ENCODE results near the gene WWOX.

Gene WWOX

DNA sequence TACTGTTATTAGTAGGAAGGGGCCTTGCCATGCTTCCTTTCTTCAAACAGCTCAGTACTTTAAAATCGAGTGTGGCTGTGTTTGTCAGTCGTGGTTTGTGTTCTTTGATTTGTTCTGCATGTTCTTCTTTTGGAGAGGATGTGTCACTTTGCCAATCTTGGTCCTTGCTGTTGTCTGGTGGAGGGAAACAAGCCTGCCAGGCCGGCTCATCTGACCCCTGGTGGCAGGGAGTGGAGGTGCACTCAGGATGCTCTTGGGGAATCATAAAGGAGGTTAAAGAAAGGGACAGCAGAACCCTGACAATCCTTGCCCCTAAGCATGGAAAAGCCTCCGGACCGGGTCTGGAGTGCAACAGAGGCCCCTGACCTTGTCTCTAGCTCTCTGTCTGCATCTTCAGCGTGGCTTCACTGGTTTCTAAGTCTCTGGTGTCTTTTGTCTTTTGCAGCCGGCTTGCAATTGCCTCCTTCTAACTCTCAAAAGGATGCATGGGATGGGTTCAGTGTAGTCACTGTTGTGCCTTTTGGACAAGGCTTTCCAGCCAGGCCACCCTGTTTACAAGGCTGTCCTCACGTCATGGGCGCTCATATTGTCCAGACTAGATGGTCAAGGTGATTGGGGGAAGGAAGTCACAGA lies 135.8 kb downstream of the WWOX start:
- DNase-seq: no peak

- DNase-seq: no peak
These were observed 136.4 kb downstream of the WWOX start for GRCh38 chr16:78235876-78236275.

- no peak for DNase-seq
These were observed 138.4 kb downstream of the WWOX start for GRCh38 chr16:78237841-78238240.

DNA sequence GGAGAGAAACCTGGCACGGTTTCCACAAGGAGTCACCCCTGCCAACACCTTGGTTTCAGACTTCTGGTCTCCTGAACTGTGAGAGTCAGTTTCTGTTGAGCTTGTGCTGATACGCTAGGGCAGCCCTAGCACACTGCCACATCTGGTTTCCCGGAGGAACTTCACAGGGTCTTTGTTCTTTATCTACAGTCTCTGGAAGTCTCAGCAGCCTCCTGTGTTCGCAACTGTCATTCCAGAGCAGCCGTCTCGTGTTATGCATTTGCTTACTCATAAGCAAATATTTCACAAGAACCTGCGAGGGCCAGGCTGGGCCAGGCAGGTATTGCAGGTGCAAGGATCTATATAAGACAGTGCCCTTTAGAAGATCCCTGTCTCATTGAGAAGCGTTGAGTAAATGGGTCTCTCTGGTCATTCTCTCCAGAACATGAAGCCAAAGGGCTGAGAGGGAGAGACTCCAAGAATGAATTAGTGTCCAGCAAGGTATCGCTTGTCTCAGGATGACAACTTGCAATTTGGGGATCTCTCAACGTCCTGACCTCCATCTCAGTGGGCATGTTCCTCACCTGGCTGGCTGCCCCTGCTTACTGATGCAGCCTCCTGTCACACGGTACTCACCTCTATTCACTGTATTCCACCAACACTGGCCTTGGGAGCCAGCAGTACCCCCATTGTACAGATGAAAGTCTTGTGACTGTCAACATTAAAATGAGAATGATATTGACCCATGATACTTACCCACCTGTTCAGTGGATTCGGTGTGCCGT lies 141.2 kb downstream of the WWOX start:
- no peak for DNase-seq

GRCh38 chr16:78242239-78242630 lies 142.8 kb downstream of the WWOX start:
- no peak for DNase-seq

GRCh38 chr16:78244131-78244895 lies 144.9 kb downstream of the WWOX start:
- DNase-seq: no peak

GRCh38 chr16:78246559-78246958 lies 147.1 kb downstream of the WWOX start:
- no peak for DNase-seq

GRCh38 chr16:78249056-78249455 lies 149.6 kb downstream of the WWOX start:
- DNase-seq: no peak

GRCh38 chr16:78249832-78250231 lies 150.4 kb downstream of the WWOX start:
- no peak for DNase-seq

DNA sequence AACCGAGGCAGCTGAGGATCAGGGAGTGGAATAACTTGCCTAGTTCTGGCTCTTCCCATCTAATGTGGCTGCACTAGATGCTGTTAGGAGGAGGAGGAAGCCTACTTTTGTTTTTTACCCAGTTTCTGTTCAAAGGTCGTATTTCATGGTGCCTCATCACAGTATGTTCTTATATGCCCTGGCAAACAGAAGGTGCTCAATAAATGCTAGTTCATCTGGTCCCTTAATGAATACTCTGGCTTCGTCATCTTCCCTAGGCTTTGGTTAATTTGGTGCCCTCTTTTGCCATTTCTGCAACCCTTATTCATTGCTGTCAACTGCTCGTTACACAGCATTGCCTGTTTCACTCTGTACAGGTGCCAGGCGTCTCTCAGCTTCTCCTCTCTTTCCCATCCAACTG lies 151.7 kb downstream of the WWOX start:
- DNase-seq: no peak

DNA sequence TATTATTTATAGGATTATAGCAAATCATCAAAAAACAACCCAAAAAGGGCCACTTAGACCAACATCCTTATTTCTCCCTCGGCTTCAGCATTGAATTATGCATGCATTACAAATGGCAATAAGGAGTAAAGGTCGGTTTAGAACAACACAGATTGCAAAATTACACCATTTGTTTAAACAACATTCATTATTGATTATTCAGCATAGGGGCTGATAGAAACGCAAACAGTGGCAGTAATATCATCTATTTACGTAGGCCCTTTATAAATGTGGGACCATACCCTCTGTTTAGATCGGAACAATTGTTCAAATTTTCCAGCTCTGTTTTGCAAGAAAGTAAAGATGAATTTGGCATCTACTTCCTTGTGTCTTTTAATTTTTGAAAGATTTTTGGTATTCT lies 153.3 kb downstream of the WWOX start:
- no peak for DNase-seq

- no peak for DNase-seq
These were observed 155.4 kb downstream of the WWOX start for GRCh38 chr16:78254841-78255240.

DNA sequence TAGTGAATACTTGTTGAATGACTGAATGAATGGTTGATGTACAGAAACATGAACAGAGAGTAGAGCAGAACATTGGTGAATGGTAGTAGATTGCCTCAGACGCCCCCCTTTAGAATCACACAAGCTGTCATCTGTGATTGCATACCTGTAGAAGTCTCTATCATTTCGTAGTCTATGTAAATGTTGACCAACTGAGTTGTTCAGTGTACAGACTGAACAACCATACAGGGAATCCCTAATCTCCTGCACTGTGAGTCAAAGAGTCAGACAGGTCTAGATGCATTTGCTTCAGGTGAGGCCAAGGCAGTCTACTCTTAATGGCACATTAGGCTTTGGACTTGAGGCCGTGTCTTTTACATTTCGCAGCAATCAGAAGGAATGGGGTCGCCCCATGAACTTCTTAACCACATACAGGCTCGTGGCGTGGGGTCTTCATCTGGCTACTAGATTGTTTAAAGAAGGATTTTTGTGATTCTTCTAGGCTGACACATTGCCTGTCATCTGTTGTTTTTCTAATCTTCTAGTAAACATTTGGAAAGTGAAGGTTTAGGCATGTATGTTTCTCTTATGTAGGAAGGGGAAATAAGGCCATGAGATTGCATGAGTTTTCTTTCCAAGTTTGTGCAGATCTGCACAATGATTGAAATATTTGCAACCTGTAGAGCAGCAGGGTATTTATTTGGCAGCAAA lies 157.4 kb downstream of the WWOX start:
- DNase-seq: no peak

GRCh38 chr16:78257376-78257728 lies 157.9 kb downstream of the WWOX start:
- DNase-seq: no peak

- DNase-seq: no peak
These were observed 159.1 kb downstream of the WWOX start for GRCh38 chr16:78258375-78259065.

GRCh38 chr16:78259873-78260272 lies 160.4 kb downstream of the WWOX start:
- no peak for DNase-seq

DNA sequence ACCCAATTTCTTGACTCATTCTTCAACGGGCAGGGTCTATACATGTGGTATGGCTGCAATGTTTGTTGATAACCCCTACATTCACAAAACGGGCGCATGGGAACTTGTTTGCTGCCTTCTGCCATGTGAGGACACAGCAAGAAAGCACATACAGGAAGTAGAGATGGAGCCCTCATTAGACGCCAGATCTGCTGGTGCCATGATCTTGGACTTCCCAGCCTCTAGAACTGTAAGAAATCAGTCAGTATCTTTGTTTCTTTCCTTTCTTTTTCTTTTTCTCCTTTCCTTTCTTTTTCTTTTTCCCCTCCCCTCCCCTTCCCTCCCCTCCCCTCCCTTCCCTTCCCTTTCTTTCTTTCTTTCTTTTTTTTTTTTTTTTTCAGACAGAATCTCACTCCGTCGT lies 165.2 kb downstream of the WWOX start:
- no peak for DNase-seq

- no peak for DNase-seq
These were observed 169.8 kb downstream of the WWOX start for GRCh38 chr16:78269256-78269655.

DNA sequence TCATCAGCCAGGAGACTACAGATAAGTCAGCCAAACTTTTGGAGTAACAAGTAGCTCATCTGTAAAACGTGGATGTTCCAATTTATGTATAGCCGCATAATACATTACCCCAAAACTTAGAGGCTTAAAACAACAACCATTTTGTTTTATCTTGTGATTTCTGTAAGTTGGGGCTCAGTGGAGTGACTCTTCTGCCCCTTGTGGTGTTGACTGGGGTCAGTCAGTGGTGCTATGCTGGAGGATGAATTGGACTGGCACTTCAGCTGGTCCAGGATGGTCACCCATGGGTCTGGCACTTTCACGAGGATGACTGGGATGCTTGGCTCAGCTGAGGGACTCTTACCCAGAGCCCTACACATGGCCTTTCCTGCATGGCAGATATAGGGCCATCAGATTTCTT lies 172.5 kb downstream of the WWOX start:
- no peak for DNase-seq

DNA sequence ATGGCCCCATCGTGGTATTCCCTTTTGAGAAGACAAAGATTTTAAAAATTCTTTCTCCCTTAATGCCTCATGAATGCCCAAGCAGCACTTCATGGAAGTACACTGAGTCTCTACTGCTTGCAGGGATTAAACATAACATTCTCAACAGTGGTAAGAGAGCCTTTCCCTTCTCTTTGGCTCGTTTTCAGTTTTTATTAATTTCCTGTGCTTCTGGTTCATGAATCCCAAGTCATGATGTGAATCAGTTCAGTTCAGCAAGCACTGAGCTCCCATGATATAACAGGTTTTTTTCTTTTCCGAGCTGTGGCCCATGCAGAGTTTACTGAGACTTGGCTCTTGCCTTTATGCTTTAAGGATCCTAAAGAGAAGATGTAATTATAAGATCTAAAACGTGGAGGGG lies 175.3 kb downstream of the WWOX start:
- DNase-seq: no peak

- DNase-seq: no peak
These were observed 176.0 kb downstream of the WWOX start for GRCh38 chr16:78275420-78275819.

GRCh38 chr16:78277321-78278055 lies 178.0 kb downstream of the WWOX start:
- DNase-seq: no peak
